GM12891 (cell line): ENCODE results near the gene DDX5.

ENCODE experiments used
- DNase-seq: peaks from one replicate; pipeline ENCODE4 v3.0.0; 2011; ENCODE audit warnings: low spot score; ENCODE audit not compliant: insufficient read length
- FAIRE-seq: peaks from 2 replicates; lab custom pipeline; 2011; peaks lifted over from hg19 to GRCh38; lab: Jason Lieb, UNC
- PAX5 ChIP-seq: IDR thresholded peaks from 2 replicates; pipeline ENCODE4 v1.6.1; 2011; ENCODE audit warnings: low read length, moderate library complexity, mild to moderate bottlenecking; ENCODE audit not compliant: insufficient read depth, severe bottlenecking
- POLR2A ChIP-seq: IDR thresholded peaks from 2 replicates; pipeline ENCODE4 v1.6.1; 2011; ENCODE audit warnings: low read depth, low read length, control low read depth
- POLR2AphosphoS5 ChIP-seq: IDR thresholded peaks from 2 replicates; pipeline ENCODE4 v1.6.1; 2011; ENCODE audit warnings: low read depth, low read length, control low read depth
- POU2F2 ChIP-seq: IDR thresholded peaks from 2 replicates; pipeline ENCODE4 v1.6.1; 2011; ENCODE audit warnings: low read depth, mild to moderate bottlenecking, control low read depth, low read length, moderate library complexity
- SPI1 ChIP-seq: IDR thresholded peaks from 2 replicates; pipeline ENCODE4 v1.6.1; 2011; ENCODE audit warnings: low read depth, low read length, control low read depth
- TAF1 ChIP-seq: IDR thresholded peaks from 2 replicates; pipeline ENCODE4 v1.6.1; 2011; ENCODE audit warnings: low read depth, low read length, control low read depth

Gene DDX5

DNA sequence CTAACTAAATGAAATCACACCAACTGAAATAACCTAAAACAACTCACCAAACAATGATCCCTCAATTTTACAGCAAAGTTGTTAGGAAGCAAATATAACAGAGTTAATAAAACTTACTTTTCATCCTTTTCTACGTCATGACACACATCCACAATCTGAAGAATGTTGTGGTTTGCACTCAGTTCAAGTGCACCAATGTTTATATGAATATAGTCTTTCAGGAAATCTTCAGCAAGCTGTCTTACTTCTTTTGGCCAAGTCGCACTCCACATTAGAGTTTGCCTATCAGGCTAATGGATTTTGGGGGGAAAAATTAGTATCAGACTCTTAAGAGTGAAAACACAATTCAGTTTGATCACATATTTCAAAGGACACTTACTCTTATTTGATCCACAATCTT, 3.3 kb downstream of the DDX5 start:
- TF ChIP-seq POLR2A, result no peak
- no peak; the same call in 1 of the 2 replicates for TF ChIP-seq POLR2AphosphoS5
- no peak for TF ChIP-seq TAF1
- TF ChIP-seq PAX5, result no peak
- DNase-seq (no peak), FAIRE-seq (no peak)

DNA sequence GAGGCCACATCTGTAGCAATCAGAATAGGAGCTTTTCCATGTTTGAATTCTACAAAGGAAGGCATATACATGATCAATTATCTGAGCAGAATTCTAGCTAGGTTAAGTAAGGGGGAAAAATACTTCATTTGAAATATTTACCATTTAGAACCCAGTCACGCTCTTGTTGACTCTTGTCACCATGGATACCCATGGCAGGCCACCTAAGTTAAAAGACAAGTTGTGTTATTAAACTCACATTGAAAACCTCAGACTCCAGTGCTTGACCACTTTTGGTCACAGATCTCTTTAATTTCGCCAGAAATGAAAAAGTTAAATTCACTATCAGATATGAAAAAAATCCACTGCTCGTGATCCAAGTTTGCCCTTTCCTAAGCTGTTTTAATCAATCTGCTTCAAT, 4.1 kb downstream of the DDX5 start:
- DNase-seq, result no peak
- FAIRE-seq, result no peak
- TF ChIP-seq TAF1 (no peak), PAX5 (no peak), SPI1 (no peak), POLR2A (no peak), POLR2AphosphoS5 (no peak), POU2F2 (no peak)

DNA sequence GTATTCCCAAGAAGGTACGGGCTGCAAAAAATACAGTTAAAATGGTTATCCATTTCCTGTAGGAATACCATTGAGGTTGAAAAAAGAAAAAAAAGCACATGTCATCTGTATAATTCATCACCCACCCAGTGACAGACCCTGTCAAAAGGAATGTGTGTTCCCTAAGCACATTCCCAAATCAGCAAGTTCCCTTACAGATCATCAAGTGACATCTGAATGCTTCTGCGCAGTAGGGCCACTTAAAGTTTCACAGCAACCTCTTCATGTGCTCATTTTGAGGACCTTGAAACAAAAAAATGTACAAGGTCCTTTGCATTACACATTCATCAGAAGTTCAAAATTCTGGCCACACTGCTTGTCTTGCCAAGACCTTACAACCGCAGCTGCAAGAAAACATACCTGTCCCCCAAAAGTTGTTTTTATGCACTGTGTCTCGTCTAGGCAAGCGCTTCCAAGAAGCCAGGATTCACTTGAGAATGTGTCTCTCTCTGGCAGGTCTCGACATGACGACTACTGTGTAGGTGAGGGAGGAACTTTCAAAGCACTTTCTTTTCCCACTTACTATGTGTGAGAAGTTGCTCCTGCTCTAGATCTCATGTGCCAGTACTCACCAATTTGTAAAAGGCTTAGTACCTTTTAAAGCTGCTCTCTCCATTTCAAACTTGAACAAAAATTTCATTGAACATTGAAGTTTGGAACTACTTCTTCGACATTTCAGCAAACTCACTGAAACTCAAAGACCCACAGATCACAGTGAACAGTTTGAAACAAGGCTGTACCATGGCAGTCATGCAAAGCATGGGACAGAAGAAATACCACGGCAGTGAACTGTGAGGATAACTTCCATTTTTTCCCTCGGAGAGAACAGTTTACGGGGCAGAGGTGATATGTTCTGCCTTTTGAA, 5.0 kb downstream of the DDX5 start:
- TF ChIP-seq POLR2A (peak; percentile 20; the same call in 1 of the 2 replicates), SPI1 (no peak), POLR2AphosphoS5 (peak; percentile 39)
- no peak for FAIRE-seq
- no peak for DNase-seq

DNA sequence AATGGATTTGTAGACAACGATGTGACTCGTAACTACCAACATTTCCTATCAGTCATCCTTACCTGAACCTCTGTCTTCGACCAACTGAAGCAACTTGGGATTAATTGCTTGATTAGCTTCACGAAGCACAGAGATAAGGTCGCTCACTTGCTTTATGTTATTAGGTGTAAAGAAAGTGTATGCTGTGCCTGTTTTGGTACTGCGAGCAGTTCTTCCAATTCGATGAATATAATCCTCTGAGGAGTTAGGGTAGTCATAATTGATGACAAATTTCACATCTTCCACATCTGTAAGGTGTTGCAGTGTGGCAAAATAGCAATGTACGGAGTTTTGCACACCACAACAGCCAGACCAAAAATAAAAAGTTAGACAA, 5.6 kb downstream of the DDX5 start:
- FAIRE-seq (no peak), DNase-seq (no peak)
- no peak for TF ChIP-seq SPI1
- TF ChIP-seq PAX5, result no peak
- TF ChIP-seq POLR2AphosphoS5, result no peak; the same call in 1 of the 2 replicates
- TF ChIP-seq POLR2A, result no peak
- TF ChIP-seq POU2F2, result no peak
- TF ChIP-seq TAF1, result no peak

DNA sequence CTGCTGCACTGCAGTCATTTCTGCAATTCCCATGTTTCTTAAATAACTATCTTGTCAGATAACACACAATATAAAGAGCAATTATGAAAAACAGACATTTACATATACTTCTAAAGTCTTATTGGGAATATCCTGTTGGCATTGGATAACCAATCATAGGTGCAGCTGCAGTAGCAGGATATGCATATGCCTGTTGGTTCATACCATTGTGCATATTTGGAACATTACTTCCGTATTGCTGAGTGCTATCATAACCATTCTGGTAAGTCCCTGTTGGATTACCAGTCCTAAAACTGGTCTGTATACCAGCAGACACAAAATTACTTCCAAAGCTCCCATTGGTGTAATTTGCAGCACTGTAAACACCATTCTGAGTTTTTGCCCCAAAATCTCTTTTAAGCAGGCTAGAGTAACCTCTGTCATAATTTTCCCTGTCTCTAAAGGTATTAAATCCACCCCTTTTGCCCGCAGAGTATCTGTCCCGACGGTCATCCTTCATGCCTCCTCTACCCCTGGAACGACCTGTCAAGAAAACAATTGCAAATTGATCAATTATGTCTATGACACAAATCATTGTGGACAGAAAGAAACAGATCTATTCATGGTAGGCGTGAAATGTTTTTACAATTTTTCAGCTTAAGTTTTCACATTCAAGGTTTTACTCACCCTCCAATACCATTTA, 6.1 kb downstream of the DDX5 start:
- DNase-seq, result no peak
- no peak for TF ChIP-seq PAX5
- TF ChIP-seq POLR2AphosphoS5, result peak; percentile 73; the same call in 1 of the 2 replicates
- TF ChIP-seq POU2F2, result no peak
- TF ChIP-seq SPI1, result no peak
- peak; percentile 82 for TF ChIP-seq POLR2A
- TF ChIP-seq TAF1, result no peak
- FAIRE-seq, result no peak

DNA sequence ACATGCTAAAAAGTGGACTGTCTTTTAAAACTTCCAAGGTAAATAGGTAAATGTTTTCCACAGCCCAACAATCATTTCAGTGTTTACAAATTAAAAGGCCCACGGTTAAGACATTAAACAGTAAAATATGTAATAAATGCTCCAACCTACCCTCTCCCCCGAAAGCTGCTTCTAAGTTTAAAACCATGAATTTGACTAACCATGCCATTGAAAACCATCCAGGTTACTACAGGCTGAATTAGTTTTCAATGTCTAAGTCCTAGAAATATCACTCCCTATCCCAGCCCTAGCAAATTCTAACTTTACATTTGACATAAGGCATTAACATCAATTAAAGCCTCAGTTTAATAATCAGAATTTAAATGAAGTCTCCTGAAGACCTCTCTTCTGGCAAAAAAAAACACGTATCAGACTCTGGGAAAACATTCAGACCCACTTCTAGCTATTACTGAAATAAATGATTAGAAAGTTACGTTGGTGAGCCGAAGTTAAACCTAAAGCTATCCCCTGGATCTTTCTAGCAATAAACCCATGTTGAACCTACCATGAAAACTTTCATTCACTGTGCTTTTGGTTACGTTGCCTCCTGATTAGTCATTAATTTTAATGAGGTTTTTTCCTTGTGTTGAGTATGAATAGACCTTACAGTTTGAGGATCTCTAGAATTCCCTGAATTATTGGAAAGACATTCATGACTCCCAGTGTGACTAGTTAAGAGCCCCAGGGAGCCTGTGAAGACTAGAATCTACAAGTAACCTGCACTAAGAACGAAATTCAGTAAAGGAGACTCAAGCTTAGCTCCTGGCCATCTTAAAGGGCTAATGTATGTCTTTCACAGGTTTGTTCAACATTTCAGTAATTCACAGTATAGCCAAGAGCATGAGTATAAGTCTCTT, 7.5 kb downstream of the DDX5 start:
- FAIRE-seq (no peak), DNase-seq (no peak)
- TF ChIP-seq TAF1 (no peak), SPI1 (no peak), PAX5 (no peak), POLR2AphosphoS5 (peak; percentile 83), POU2F2 (no peak), POLR2A (peak; percentile 90)

DNA sequence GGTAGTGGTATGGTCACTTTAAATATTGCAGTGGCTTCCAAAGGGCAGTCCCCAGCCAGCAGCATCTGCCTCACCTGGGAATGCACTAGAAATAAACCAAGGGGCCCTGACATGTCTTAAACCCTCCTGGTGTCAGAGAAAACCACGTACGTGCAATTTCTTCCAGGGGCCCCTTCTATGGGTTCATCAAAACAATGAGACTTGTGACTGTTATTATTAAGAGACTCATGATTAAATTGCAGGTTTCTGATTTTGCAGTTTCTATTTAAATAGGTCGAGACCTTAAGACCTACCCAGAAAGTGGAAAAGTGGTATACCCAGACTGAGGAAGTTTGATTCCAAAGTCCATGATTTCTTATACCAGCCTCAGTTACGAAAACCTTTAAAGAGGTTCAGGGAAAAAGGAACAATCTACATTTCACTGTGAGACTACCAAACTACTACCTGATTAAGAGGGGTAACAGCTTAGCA, 8.5 kb downstream of the DDX5 start:
- no peak for FAIRE-seq
- TF ChIP-seq PAX5, result no peak
- peak; percentile 13; the same call in 1 of the 2 replicates for TF ChIP-seq POLR2A
- DNase-seq, result no peak

DNA sequence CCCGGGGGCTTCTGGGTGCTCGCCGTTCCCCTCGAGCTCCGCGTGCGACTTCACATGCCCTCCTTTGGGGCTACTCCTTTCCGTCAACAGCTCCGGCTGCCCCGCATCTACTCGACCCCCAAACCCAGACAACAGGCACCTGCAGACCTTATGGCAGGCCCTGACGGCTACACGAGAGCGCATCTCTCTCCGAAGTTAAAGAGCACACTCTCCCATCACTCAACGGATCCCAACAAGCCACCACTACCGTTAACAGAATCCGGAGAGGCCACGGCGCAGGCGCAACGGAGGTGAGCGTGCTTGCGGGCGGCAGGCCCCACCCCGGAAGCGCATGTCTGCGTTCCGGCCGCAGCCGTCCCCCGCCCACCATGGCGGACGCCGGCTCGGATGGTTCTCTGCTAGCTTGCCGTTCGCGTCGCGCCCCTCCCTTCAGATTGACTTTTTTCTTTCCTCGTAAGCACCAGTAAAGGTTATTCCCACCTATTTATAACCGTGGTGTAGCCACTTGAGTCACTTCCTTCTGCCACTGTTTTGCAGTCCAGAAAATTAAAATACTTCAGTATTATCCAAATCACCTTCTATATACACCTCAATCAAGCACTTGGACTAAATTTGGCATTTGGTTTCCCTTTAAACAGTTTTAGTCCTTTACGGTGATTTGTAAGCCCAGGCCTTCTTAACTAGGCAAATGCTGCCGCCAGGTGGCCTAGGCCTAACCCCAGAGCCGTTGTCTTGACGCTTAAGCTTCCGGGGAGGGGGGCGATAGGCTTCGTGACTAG, 9.1 kb downstream of the DDX5 start, which contains the start of gene POLG2:
Gene POLG2, minus strand, starts transcription at position 269 of the 779 bp plus-strand sequence. Its CDS starts 86 bp downstream, at position 183.
- TF ChIP-seq TAF1 (peak; percentile 72), POLR2A (peak; percentile 93), POLR2AphosphoS5 (peak; percentile 95), SPI1 (0 out of 2 replicates have a peak, but pooled peaks have one; percentile 3), PAX5 (peak; percentile 78), POU2F2 (peak; percentile 95)
- peak; percentile 95 for FAIRE-seq
- DNase-seq, result peak; percentile 66
